ENCODE measurements around the gene TENM4. TPM values are rescaled to one million over a fixed set of nuclear protein-coding genes. Genes with fewer than 3 reads are reported as not detected.

TENM4 gene
- total RNA-seq, 1 donor from 2014 or later: 3.8 TPM

DNA sequence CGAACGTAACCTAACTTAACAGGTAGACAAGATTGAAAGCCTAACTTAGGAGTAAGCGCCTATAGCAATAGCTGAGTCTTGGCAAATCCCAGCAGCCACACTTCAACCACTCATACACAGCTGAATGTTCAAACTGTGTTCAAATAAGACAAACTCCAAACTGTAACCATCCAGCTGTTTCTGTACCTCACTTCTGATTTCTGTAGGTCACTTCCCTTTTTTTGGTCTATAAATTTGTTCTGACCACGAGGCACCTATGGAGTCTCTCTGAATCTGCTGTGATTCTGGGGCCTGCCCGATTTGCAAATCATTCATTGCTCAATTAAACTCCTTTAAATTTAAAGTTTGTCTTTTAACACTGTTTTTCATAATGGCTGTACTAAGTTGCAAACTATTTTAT, 8.2 kb upstream of the TENM4 start:
- Mint-ChIP-seq H3K27me3 (ENCODE audit: low read depth) (peaks cover 28% of the 10 kb centered on the region), H3K4me3 (ENCODE audit: unreplicated experiment) (no peak overlapping the region), H3K36me3 (ENCODE audit: low read depth) (no peaks in the 10 kb centered on the region), H3K9me3 (ENCODE audit: low read depth) (no peaks in the 10 kb centered on the region), H3K4me1 (ENCODE audit: low read depth) (no peaks in the 10 kb centered on the region), H3K27ac (ENCODE audit: unreplicated experiment) (no peak overlapping the region)
- no peak for DNase-seq (ENCODE audit: low spot score)
- TF ChIP-seq, protein P1, sequence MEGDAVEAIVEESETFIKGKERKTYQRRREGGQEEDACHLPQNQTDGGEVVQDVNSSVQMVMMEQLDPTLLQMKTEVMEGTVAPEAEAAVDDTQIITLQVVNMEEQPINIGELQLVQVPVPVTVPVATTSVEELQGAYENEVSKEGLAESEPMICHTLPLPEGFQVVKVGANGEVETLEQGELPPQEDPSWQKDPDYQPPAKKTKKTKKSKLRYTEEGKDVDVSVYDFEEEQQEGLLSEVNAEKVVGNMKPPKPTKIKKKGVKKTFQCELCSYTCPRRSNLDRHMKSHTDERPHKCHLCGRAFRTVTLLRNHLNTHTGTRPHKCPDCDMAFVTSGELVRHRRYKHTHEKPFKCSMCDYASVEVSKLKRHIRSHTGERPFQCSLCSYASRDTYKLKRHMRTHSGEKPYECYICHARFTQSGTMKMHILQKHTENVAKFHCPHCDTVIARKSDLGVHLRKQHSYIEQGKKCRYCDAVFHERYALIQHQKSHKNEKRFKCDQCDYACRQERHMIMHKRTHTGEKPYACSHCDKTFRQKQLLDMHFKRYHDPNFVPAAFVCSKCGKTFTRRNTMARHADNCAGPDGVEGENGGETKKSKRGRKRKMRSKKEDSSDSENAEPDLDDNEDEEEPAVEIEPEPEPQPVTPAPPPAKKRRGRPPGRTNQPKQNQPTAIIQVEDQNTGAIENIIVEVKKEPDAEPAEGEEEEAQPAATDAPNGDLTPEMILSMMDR (IDR thresholded peaks at IDR 0.05): no peak

DNA sequence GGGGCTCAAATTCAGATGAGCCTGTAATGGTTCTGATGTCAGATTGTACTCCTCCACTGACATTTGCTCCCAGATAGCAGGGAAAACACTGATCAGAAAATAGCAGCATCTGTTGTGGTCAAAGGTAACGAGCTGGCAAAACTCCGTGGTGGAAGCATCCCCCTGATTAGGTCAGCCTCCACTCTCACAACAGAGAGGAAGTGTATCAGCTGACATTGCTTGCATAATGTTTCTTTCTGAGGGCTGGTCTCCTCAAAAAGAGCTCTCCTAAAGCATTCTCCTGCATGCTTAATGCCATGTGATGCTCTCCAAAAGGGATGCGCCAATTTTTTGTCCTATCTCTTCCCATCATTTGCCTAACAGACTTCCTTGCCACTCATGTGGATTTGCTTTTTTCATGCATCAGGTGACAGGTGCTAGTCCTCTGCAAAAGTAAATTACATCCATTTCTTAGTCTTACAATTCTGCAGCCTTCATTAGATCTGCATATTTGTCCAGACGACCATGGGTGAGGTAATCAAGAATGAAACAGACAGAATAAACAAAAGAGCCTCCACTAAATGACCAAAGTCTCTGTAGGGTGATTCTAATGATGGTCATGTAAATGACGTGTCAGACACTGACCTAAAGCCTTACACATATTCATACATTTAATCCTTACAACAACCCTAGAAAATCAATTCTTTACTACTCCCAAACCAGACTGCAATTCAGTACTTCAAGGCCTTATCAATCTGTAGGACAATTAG, 6.4 kb upstream of the TENM4 start:
- peaks cover 28% of the 10 kb centered on the region for H3K27me3 Mint-ChIP-seq (ENCODE audit: low read depth)
- no peaks in the 10 kb centered on the region for H3K4me1 Mint-ChIP-seq (ENCODE audit: low read depth)

DNA sequence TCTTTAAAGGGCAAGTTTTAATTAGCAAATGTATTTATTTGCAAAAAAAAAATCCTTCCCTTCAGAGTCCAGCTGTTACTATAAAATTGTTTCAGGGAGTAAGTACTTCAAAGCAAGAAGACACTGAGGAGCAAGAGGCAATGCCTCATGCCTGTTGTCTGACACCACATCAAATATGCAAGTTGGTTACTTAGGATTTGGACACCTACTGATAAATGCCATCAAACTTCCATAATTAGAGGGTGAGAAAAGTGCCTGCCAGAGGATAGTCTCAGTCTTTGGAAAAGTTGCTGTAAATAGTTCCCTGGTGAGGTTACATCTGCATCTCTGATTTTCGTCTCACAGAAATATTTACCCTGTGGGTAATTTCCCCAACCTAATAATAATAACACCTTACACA, 4.1 kb upstream of the TENM4 start:
- Mint-ChIP-seq H3K9me3 (ENCODE audit: low read depth) (no peaks in the 10 kb centered on the region), H3K27me3 (ENCODE audit: low read depth) (peaks cover 21% of the 10 kb centered on the region), H3K4me3 (ENCODE audit: unreplicated experiment) (no peak overlapping the region), H3K36me3 (ENCODE audit: low read depth) (no peaks in the 10 kb centered on the region), H3K4me1 (ENCODE audit: low read depth) (peaks cover 8% of the 10 kb centered on the region), H3K27ac (ENCODE audit: unreplicated experiment) (no peak overlapping the region)
- TF ChIP-seq, protein P1 (IDR thresholded peaks at IDR 0.05): no peak
- no peak for DNase-seq (ENCODE audit: low spot score)

More for the DNA sequence above, 6.4 kb upstream of the TENM4 start:
- Mint-ChIP-seq H3K36me3 (ENCODE audit: low read depth) (no peaks in the 10 kb centered on the region), H3K4me3 (ENCODE audit: unreplicated experiment) (no peak overlapping the region), H3K27ac (ENCODE audit: unreplicated experiment) (no peak overlapping the region), H3K9me3 (ENCODE audit: low read depth) (no peaks in the 10 kb centered on the region)
- no peak for DNase-seq (ENCODE audit: low spot score)
- TF ChIP-seq, protein P1 (IDR thresholded peaks at IDR 0.05): no peak

DNA sequence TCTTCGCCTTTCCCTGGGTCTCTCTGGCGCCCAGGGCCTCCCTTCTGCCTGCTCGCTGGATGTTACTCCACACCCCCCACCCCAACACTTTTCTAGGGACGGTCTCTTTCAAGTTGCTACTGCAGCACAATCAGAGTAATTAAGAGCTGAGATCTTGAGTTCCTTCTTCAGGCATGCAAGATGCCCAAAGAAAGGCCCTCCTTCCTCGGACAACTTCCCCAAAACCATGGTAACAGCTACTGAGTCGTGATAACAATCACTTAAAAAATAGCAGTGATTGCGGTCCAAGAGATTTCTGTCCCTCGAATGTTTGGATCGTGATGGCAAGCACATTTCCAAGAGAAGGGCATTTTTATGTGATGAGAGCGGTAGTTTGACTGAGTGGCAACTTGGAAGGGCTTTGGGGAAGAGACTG, 638 bp upstream of the TENM4 start:
- no peak for DNase-seq (ENCODE audit: low spot score)
- H3K27me3 Mint-ChIP-seq (ENCODE audit: low read depth): peaks cover 25% of the 10 kb centered on the region

DNA sequence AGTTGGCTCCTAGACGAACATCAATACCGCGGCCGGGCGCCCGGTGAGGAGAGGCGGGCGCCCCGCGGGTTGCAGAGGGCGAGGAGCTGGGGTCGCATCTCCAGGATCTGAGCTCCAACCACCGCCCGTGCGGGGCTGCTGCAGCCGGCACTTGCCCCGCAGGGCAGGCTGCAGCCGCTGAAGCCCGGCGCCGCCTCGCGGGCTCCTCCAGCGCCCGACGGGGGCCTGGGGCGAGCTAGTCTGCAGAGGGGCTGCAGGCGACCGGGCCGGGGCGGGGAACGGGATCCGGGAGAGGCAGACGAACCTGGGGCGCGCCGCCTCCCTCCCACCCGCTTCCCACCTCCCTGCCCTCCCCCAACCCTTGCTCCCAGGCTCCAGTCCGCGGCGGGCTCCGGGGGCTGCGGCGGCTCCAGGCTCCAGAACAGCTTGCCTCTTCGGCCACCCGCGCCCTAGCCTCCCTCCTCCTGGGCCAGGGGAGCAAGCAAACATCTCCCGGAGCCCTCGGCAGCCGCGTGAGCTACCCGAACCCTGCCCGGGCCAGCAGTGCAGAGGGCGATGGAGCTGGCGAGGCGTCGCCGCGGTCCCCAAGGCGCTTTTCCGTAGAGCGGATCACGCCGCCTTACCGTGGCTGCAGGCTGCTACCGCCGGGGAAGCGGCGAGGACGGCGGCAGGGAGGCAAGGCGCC, 802 bp downstream of the TENM4 start:
- peak overlapping the region; percentile 75 for H3K4me3 Mint-ChIP-seq (ENCODE audit: unreplicated experiment)
- DNase-seq (ENCODE audit: low spot score): no peak
- peaks cover 23% of the 10 kb centered on the region for H3K27me3 Mint-ChIP-seq (ENCODE audit: low read depth)
- no peak overlapping the region for H3K27ac Mint-ChIP-seq (ENCODE audit: unreplicated experiment)
- no peaks in the 10 kb centered on the region for H3K9me3 Mint-ChIP-seq (ENCODE audit: low read depth)
- H3K4me1 Mint-ChIP-seq (ENCODE audit: low read depth): peaks cover 37% of the 10 kb centered on the region
- TF ChIP-seq, protein P1 (IDR thresholded peaks at IDR 0.05): peak; percentile 32
- H3K36me3 Mint-ChIP-seq (ENCODE audit: low read depth): no peaks in the 10 kb centered on the region

More for the DNA sequence above, 638 bp upstream of the TENM4 start:
- TF ChIP-seq, protein P1 (IDR thresholded peaks at IDR 0.05): no peak
- peaks cover 37% of the 10 kb centered on the region for H3K4me1 Mint-ChIP-seq (ENCODE audit: low read depth)
- no peaks in the 10 kb centered on the region for H3K36me3 Mint-ChIP-seq (ENCODE audit: low read depth)
- peak overlapping the region; percentile 74 for H3K4me3 Mint-ChIP-seq (ENCODE audit: unreplicated experiment)
- no peak overlapping the region for H3K27ac Mint-ChIP-seq (ENCODE audit: unreplicated experiment)
- no peaks in the 10 kb centered on the region for H3K9me3 Mint-ChIP-seq (ENCODE audit: low read depth)

Measured in chondrocyte (in vitro differentiated cells).